Measurements from ENCODE around the gene BCAS1.

The BCAS1 gene

GRCh38 chr20:53921443-53921973 is 148.9 kb downstream of the BCAS1 start:
- DNase-seq: no peak

- no peak for DNase-seq
Measured at GRCh38 chr20:53920647-53921245, 149.6 kb downstream of the BCAS1 start.

- no peak for DNase-seq
Measured at GRCh38 chr20:53919886-53920285, 150.5 kb downstream of the BCAS1 start.

GRCh38 chr20:53918949-53919361 is 151.4 kb downstream of the BCAS1 start:
- DNase-seq: no peak

- no peak for DNase-seq
Measured at GRCh38 chr20:53918020-53918311, 152.4 kb downstream of the BCAS1 start.

GRCh38 chr20:53917145-53918019 is 153.0 kb downstream of the BCAS1 start:
- DNase-seq: peak; percentile 81

- DNase-seq: no peak
Measured at GRCh38 chr20:53916173-53916512, 154.3 kb downstream of the BCAS1 start.

GRCh38 chr20:53915446-53916172 is 154.8 kb downstream of the BCAS1 start:
- DNase-seq: peak; percentile 90

- no peak for DNase-seq
Measured at GRCh38 chr20:53914781-53915445, 155.5 kb downstream of the BCAS1 start.

- DNase-seq: peak; percentile 81
Measured at GRCh38 chr20:53914091-53914780, 156.2 kb downstream of the BCAS1 start.

GRCh38 chr20:53911301-53911700 is 159.1 kb downstream of the BCAS1 start:
- DNase-seq: no peak

- no peak for DNase-seq
Measured at GRCh38 chr20:53910351-53911002, 159.9 kb downstream of the BCAS1 start.

- no peak for DNase-seq
Measured at GRCh38 chr20:53907968-53908751, 162.2 kb downstream of the BCAS1 start.

GRCh38 chr20:53905820-53906191 is 164.6 kb downstream of the BCAS1 start:
- no peak for DNase-seq

GRCh38 chr20:53905019-53905819 is 165.2 kb downstream of the BCAS1 start:
- DNase-seq: no peak

- DNase-seq: no peak
Measured at GRCh38 chr20:53904261-53904660, 166.1 kb downstream of the BCAS1 start.

- DNase-seq: no peak
Measured at GRCh38 chr20:53903652-53903987, 166.8 kb downstream of the BCAS1 start.

- DNase-seq: no peak
Measured at GRCh38 chr20:53902968-53903651, 167.3 kb downstream of the BCAS1 start.

- no peak for DNase-seq
Measured at GRCh38 chr20:53901497-53902096, 168.8 kb downstream of the BCAS1 start.

All from fibroblast of upper back skin (primary cell).